SK-N-SH treated with all-trans-retinoic acid at 6 μM for 48 hours (cell line): ENCODE results near the gene KCNA2.

ENCODE experiments used
- ATAC-seq: fragments of 200-7000 bp; cut with Tn5 transposase; 3 replicates; pipeline ENCODE4 v1.9.1; 2020; ENCODE audit warnings: mild to moderate bottlenecking, moderate library complexity
- ARNTL ChIP-seq: fragments of 450-650 bp; formaldehyde crosslinking; IDR thresholded peaks from 2 replicates; pipeline ENCODE4 v1.5.0; 2020; ENCODE audit warnings: low read depth, mild to moderate bottlenecking, moderate library complexity, borderline replicate concordance
- CREB5 ChIP-seq: fragments of 250-450 bp; sonication (Bioruptor Pico); IDR thresholded peaks from 2 replicates; pipeline ENCODE4 v1.5.1; 2020; ENCODE audit warnings: low read depth, mild to moderate bottlenecking, moderate library complexity
- CSDC2 ChIP-seq: fragments of 250-450 bp; sonication (Bioruptor Pico); IDR thresholded peaks from 2 replicates; pipeline ENCODE4 v1.5.0; 2020; ENCODE audit warnings: mild to moderate bottlenecking, moderate library complexity
- CSRNP3 ChIP-seq: fragments of 250-450 bp; sonication (Bioruptor Pico); IDR thresholded peaks from 2 replicates; pipeline ENCODE4 v1.5.1; 2021; ENCODE audit warnings: mild to moderate bottlenecking, moderate library complexity
- ESRRG ChIP-seq: fragments of 250-450 bp; sonication (Bioruptor Pico); IDR thresholded peaks from 2 replicates; pipeline ENCODE4 v1.6.1; 2021; ENCODE audit warnings: mild to moderate bottlenecking
- GLIS3 ChIP-seq: fragments of 250-450 bp; sonication (Bioruptor Pico); IDR thresholded peaks from 2 replicates; pipeline ENCODE4 v1.5.0; 2020; ENCODE audit warnings: mild to moderate bottlenecking, moderate library complexity
- ISL1 ChIP-seq: fragments of 250-450 bp; sonication (Bioruptor Pico); IDR thresholded peaks from 2 replicates; pipeline ENCODE4 v2.1.2; 2022; ENCODE audit warnings: mild to moderate bottlenecking, moderate library complexity
- POU6F1 ChIP-seq: fragments of 250-450 bp; sonication (Bioruptor Pico); IDR thresholded peaks from 2 replicates; pipeline ENCODE4 v1.8.0; 2021; ENCODE audit warnings: low read depth, mild to moderate bottlenecking, moderate library complexity, borderline replicate concordance
- PPARA ChIP-seq: fragments of 250-450 bp; sonication (Bioruptor Pico); IDR thresholded peaks from 2 replicates; pipeline ENCODE4 v1.5.0; 2020; ENCODE audit warnings: mild to moderate bottlenecking, borderline replicate concordance
- RARB ChIP-seq: fragments of 250-450 bp; sonication (Bioruptor Pico); IDR thresholded peaks from 2 replicates; pipeline ENCODE4 v1.8.0; 2021; ENCODE audit warnings: mild to moderate bottlenecking, moderate library complexity
- SNAI2 ChIP-seq: fragments of 250-450 bp; sonication (Bioruptor Pico); IDR thresholded peaks from 2 replicates; pipeline ENCODE4 v1.5.0; 2020; ENCODE audit warnings: mild to moderate bottlenecking, moderate library complexity
- TCF4 ChIP-seq: fragments of 250-450 bp; sonication (Bioruptor Pico); IDR thresholded peaks from 2 replicates; pipeline ENCODE4 v1.8.0; 2021; ENCODE audit warnings: mild to moderate bottlenecking, moderate library complexity, borderline replicate concordance
- TOX ChIP-seq: fragments of 250-450 bp; sonication (Bioruptor Pico); IDR thresholded peaks from 2 replicates; pipeline ENCODE4 v1.8.0; 2021; ENCODE audit warnings: mild to moderate bottlenecking, moderate library complexity, borderline replicate concordance
- TSHZ2 ChIP-seq: fragments of 250-450 bp; sonication (Bioruptor Pico); IDR thresholded peaks from 2 replicates; pipeline ENCODE4 v1.5.0; 2020; ENCODE audit warnings: mild to moderate bottlenecking, moderate library complexity
- ZC3H10 ChIP-seq: fragments of 250-450 bp; sonication (Bioruptor Pico); IDR thresholded peaks from 2 replicates; pipeline ENCODE4 v1.5.1; 2021; ENCODE audit warnings: mild to moderate bottlenecking, moderate library complexity
- ZFP3 ChIP-seq: fragments of 250-450 bp; sonication (Bioruptor Pico); IDR thresholded peaks from 2 replicates; pipeline ENCODE4 v1.5.0; 2020; ENCODE audit warnings: mild to moderate bottlenecking, moderate library complexity
- ZFP30 ChIP-seq: fragments of 450-650 bp; formaldehyde crosslinking; IDR thresholded peaks from 2 replicates; pipeline ENCODE4 v1.5.0; 2022; ENCODE audit warnings: mild to moderate bottlenecking, moderate library complexity
- ZNF565 ChIP-seq: fragments of 450-650 bp; formaldehyde crosslinking; conservative IDR thresholded peaks from 2 replicates; pipeline ENCODE4 v1.5.0; 2020; ENCODE audit warnings: low read depth, mild to moderate bottlenecking, moderate library complexity
- ZNF70 ChIP-seq: fragments of 450-650 bp; formaldehyde crosslinking; IDR thresholded peaks from 2 replicates; pipeline ENCODE4 v1.5.0; 2020; ENCODE audit warnings: mild to moderate bottlenecking, moderate library complexity
- ZNF8 ChIP-seq: fragments of 450-650 bp; formaldehyde crosslinking; IDR thresholded peaks from 2 replicates; pipeline ENCODE4 v1.5.0; 2020; ENCODE audit warnings: mild to moderate bottlenecking, moderate library complexity

The KCNA2 gene

GRCh38 chr1:110648417-110648816 lies 42.3 kb upstream of the KCNA2 start:
- no peak for ATAC-seq
- TF ChIP-seq ZNF8 (CRISPR knock-in tag) (no peak), ZNF565 (CRISPR knock-in tag) (no peak), SNAI2 (no peak), ARNTL (no peak), CSDC2 (no peak), TSHZ2 (CRISPR knock-in tag) (no peak), CSRNP3 (no peak), ISL1 (CRISPR knock-in tag) (no peak)

GRCh38 chr1:110647254-110647891 lies 41.2 kb upstream of the KCNA2 start:
- no peak for ATAC-seq
- TF ChIP-seq ZC3H10 (CRISPR knock-in tag) (no peak), CSDC2 (no peak), ESRRG (CRISPR knock-in tag) (no peak), ZFP3 (CRISPR knock-in tag) (no peak), TSHZ2 (CRISPR knock-in tag) (no peak), PPARA (CRISPR knock-in tag) (no peak), GLIS3 (CRISPR knock-in tag) (no peak)

GRCh38 chr1:110645821-110646735 lies 39.9 kb upstream of the KCNA2 start:
- no peak for ATAC-seq
- TF ChIP-seq RARB (CRISPR knock-in tag) (no peak), CSRNP3 (no peak), ZFP30 (CRISPR knock-in tag) (no peak), TCF4 (CRISPR knock-in tag) (no peak), POU6F1 (CRISPR knock-in tag) (no peak), ZNF8 (CRISPR knock-in tag) (no peak), ZC3H10 (CRISPR knock-in tag) (no peak), CSDC2 (no peak), TSHZ2 (CRISPR knock-in tag) (no peak), ZNF565 (CRISPR knock-in tag) (no peak), GLIS3 (CRISPR knock-in tag) (no peak), ESRRG (CRISPR knock-in tag) (no peak), ZNF70 (no peak), ZFP3 (CRISPR knock-in tag) (no peak), TOX (CRISPR knock-in tag) (no peak), SNAI2 (no peak), CREB5 (CRISPR knock-in tag) (no peak)
